Epithelial cell of proximal tubule (primary cell): Measurements from ENCODE around the gene PNPO. TPM values are rescaled to one million over a fixed set of nuclear protein-coding genes. Genes with fewer than 3 reads are reported as not detected.
"Not testable (repeated sequence)": the region's sequence is repeated elsewhere in the genome, so short reads cannot be mapped to it uniquely, and the experiment has no call there.

Experiments
- DNase-seq: peaks from one replicate; pipeline ENCODE4 v3.0.0-alpha.2; 2011; ENCODE audit warnings: low read depth
- H3K4me3 ChIP-seq: 2 replicates; pipeline ENCODE4 v1.5.1; 2011; ENCODE audit warnings: low read depth, mild to moderate bottlenecking, low read length
- CTCF ChIP-seq: conservative IDR thresholded peaks from 2 replicates; pipeline ENCODE4 v1.5.1; 2012; ENCODE audit warnings: low read depth, mild to moderate bottlenecking, low read length
- total RNA-seq: library from RNA; depleted of rRNA; stranded (reverse); fragments of >200 nt; gene quantifications from 2 replicates; pipeline ENCODE4 v1.2.3, GENCODE V29; 2015

Gene PNPO
- total RNA-seq, 1 donor from 2014 or later, result 39.5 TPM

DNA sequence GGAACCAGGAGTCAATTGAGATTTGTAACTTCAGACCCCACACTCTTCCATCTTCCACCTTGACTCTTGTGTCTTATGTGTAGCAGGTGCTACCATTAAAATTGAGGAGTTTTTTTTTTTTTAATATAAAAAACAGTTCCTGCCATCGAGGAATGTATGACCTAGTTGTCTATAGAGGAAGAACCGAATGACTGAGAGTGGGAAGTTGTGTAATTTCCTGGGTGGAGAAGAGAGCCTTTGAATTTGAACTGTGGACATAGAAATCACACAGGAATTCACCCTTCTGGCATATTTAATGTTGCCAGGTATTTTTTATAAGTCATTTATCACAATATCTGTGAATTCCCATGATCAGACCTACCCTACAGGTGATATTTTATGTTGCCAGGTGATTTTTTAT, 23.4 kb upstream of the PNPO start:
- H3K4me3 ChIP-seq, result no peak overlapping the region
- no peak for DNase-seq
- no peak for TF ChIP-seq CTCF

DNA sequence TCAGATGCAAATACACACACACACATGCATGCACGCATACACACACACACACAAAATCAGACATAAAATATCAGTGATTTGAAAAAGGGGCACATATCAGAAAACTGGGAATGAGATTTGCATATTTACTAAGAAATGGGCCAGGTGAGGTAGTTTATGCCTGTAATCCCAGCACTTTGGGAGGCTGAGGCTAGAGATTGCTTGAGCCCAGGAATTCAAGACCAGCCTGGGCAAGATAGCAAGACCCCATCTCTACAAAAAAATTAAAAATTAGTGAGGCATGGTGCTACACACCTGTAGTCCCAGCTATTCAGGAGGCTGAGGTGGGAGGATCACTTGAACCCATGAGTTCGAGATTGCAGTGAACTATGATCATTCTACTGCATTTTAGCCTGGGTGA, 22.4 kb upstream of the PNPO start:
- no peak for TF ChIP-seq CTCF
- H3K4me3 ChIP-seq, result no peak overlapping the region
- no peak for DNase-seq

- not testable (repeated sequence) for H3K4me3 ChIP-seq, DNase-seq
These were observed 21.5 kb upstream of the PNPO start for GRCh38 chr17:47919889-47920288.

DNA sequence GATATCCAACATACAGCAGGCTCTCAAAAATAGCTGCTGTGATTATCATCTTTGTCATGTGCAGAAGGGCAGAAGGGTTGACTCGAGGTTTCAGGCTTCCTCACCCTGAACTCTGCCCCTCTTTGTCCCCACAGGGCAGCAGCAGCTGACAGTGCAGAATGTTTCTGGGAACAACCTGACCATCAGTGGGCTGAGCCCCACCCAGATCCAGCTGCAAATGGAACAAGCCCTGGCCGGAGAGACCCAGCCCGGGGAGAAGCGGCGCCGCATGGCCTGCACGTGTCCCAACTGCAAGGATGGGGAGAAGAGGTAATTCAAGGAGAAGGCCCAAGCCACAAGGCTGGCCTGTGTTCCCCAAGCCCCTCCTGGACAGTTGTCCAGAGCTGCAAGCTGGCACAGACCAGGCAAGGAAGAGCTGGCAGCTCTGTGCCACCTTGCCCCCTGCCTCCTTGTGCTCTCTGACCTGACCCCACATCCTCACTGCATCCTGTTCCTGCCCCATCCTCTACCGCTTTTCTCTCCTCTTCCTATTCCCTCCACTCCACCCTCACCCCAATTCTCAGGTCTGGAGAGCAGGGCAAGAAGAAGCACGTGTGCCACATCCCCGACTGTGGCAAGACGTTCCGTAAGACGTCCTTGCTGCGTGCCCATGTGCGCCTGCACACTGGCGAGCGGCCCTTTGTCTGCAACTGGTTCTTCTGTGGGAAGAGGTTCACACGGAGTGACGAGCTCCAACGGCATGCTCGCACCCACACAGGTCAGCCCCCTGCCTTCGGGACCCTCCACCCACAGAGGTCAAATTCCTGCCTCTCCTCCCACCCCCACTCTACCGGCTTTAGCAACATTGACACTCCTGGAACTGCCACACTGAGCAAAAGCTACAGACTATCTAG, 16.3 kb upstream of the PNPO start:
- H3K4me3 ChIP-seq, result no peak overlapping the region
- no peak for TF ChIP-seq CTCF
- DNase-seq, result no peak

DNA sequence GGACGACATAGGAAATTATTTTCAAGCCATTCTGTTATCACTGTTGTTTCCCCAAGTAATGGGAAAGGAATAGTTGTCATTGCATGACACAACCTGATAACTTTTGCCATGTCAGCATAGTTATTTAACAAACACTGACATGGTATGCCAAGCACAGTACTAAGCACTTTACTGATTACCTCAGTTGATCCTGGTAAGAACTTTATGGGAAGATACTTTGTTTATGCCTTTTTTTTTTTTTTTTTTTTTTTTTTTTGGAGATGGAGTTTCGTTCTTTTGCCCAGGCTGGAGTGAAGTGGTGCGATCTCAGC, 15.7 kb upstream of the PNPO start:
- no peak for TF ChIP-seq CTCF
- DNase-seq, result no peak
- no peak overlapping the region for H3K4me3 ChIP-seq

- no peak for TF ChIP-seq CTCF
These were observed 13.5 kb upstream of the PNPO start for GRCh38 chr17:47927821-47928400.

GRCh38 chr17:47928415-47928814, 13.0 kb upstream of the PNPO start:
- no peak overlapping the region for H3K4me3 ChIP-seq
- TF ChIP-seq CTCF, result no peak
- DNase-seq, result no peak

More at GRCh38 chr17:47927821-47928400, 13.5 kb upstream of the PNPO start:
- no peak overlapping the region for H3K4me3 ChIP-seq
- DNase-seq, result no peak
